ENCODE results near the gene CD4. TPM values are rescaled to one million over a fixed set of nuclear protein-coding genes. Genes with fewer than 3 reads are reported as not detected.

Gene CD4
- total RNA-seq, 4 donors from 2014 or later: 6.6 to 16.2 (median 10.1) TPM

GRCh38 chr12:6752167-6752920, 37.0 kb upstream of the CD4 start:
- Histone ChIP-seq H3K9me3 (no peaks in the 10 kb centered on the region), H3K4me3 (peak overlapping the region; percentile 66 to 95 (median 83)), H3K27ac (replicated peaks in 1 of 4) (peak overlapping the region; percentile 99), H3K36me3 (peaks cover 39 to 47% (median 45%) of the 10 kb centered on the region in 4 donors), H3K4me1 (peaks cover 18 to 34% (median 24%) of the 10 kb centered on the region in 4 donors), H3K27me3 (no peaks in the 10 kb centered on the region)
- intact Hi-C loops (cut with DNase I): loop anchor here (2.0 to 5.0 kb wide), 2 partner anchors 26 to 75 kb away; partner anchors contain the start of gene P3H3
- TF ChIP-seq POLR2A (IDR thresholded peaks at IDR 0.05; ENCODE audit: low read depth) (no peak), CTCF (IDR thresholded peaks at IDR 0.05) (peak in 2 of 3 experiments; percentile 23 to 28)
- 2% methylated on average over 15 of the region's 24 CpGs for WGBS
- no peak for DNase-seq (ENCODE audit: extremely low spot score)

GRCh38 chr12:6752921-6753771, 36.2 kb upstream of the CD4 start, which contains the start of gene MLF2:
TSS of gene MLF2 (minus strand) at chr12:6753141. CDS start at chr12:6752334, 807 bp downstream.
- intact Hi-C loops (cut with DNase I): loop anchor here (1.0 to 5.0 kb wide), 3 partner anchors 13 to 74 kb away; partner anchors contain the start of genes P3H3 and PTMS

GRCh38 chr12:6753772-6754356, 35.5 kb upstream of the CD4 start:
- no peaks in the 10 kb centered on the region for H3K9me3 ChIP-seq
- H3K4me1 ChIP-seq: peaks cover 18 to 34% (median 24%) of the 10 kb centered on the region in 4 donors
- H3K27me3 ChIP-seq: no peaks in the 10 kb centered on the region
- intact Hi-C loops (cut with DNase I): loop anchor here (1.0 to 5.0 kb wide), 3 partner anchors 12 to 73 kb away; partner anchors contain the start of genes P3H3 and PTMS
- TF ChIP-seq EP300 (IDR thresholded peaks at IDR 0.05) (no peak), CTCF (IDR thresholded peaks at IDR 0.05) (no peak), POLR2A (IDR thresholded peaks at IDR 0.05; ENCODE audit: low read depth) (no peak), POLR2AphosphoS5 (IDR thresholded peaks at IDR 0.05) (no peak)
- DNase-seq (ENCODE audit: extremely low spot score): no peak
- peak overlapping the region; percentile 99 for H3K27ac ChIP-seq (replicated peaks in 1 of 4)
- peaks cover 25 to 32% (median 30%) of the 10 kb centered on the region in 4 donors for H3K36me3 ChIP-seq
- peak overlapping the region in 2 of 4 donors; percentile 66 to 95 for H3K4me3 ChIP-seq
- 0% methylated on average over 2 of the region's 7 CpGs for WGBS

More at GRCh38 chr12:6752921-6753771, 36.2 kb upstream of the CD4 start, which contains the start of gene MLF2:
- peak within 1 kb of the TSS; percentile 99 for H3K27ac ChIP-seq (replicated peaks in 1 of 4)
- TF ChIP-seq EP300 (IDR thresholded peaks at IDR 0.05) (no peak), CTCF (IDR thresholded peaks at IDR 0.05) (peak in 2 of 3 experiments; percentile 97 to 98), POLR2AphosphoS5 (IDR thresholded peaks at IDR 0.05) (peak; percentile 98 to 99), POLR2A (IDR thresholded peaks at IDR 0.05; ENCODE audit: low read depth) (peak; percentile 92)
- 0% methylated on average over 15 of the region's 62 CpGs for WGBS
- H3K36me3 ChIP-seq: peaks cover 32 to 39% (median 37%) of the 10 kb centered on the region in 4 donors
- no peaks in the 10 kb centered on the region for H3K9me3 ChIP-seq
- H3K4me3 ChIP-seq: peak within 1 kb of the TSS; percentile 66 to 95 (median 83)
- no peaks in the 10 kb centered on the region for H3K27me3 ChIP-seq
- DNase-seq (ENCODE audit: extremely low spot score): peak; percentile 99
- H3K4me1 ChIP-seq: peaks cover 18 to 34% (median 24%) of the 10 kb centered on the region in 4 donors

- no peak for TF ChIP-seq EP300 (IDR thresholded peaks at IDR 0.05)
- no peak for TF ChIP-seq POLR2A (IDR thresholded peaks at IDR 0.05; ENCODE audit: low read depth)
- no peak for TF ChIP-seq POLR2AphosphoS5 (IDR thresholded peaks at IDR 0.05)
- no peak for TF ChIP-seq CTCF (IDR thresholded peaks at IDR 0.05)
- WGBS: 92% methylated on average over 2 of the region's 2 CpGs
- Histone ChIP-seq H3K4me1 (peaks cover 18 to 34% (median 24%) of the 10 kb centered on the region in 4 donors), H3K4me3 (no peak overlapping the region), H3K27ac (replicated peaks in 1 of 4) (peak overlapping the region; percentile 99), H3K36me3 (peaks cover 19 to 26% (median 25%) of the 10 kb centered on the region in 4 donors), H3K27me3 (no peaks in the 10 kb centered on the region), H3K9me3 (no peaks in the 10 kb centered on the region)
- intact Hi-C loops (cut with DNase I): loop anchor here (5.0 kb wide), 1 partner anchor 73 kb away; the partner anchor contains the start of gene P3H3
- DNase-seq (ENCODE audit: extremely low spot score): no peak
These were observed 34.9 kb upstream of the CD4 start for GRCh38 chr12:6754411-6754810.

All from esophagus muscularis mucosa (tissue), 4 donors.